HG03460 (cell line): ENCODE results near the gene LHX3.

Source experiments
- ATAC-seq: cut with Tn5 transposase; IDR thresholded peaks from one replicate; pipeline ENCODE4 v1.9.1; 2021; ENCODE audit not compliant: unreplicated experiment

Gene LHX3

GRCh38 chr9:136228107-136228875 is 23.4 kb upstream of the LHX3 start:
- no peak for ATAC-seq

- no peak for ATAC-seq
Measured at GRCh38 chr9:136226680-136227407, 21.9 kb upstream of the LHX3 start.

- ATAC-seq: peak; percentile 50
Measured at GRCh38 chr9:136225748-136226679, 21.1 kb upstream of the LHX3 start.

GRCh38 chr9:136225366-136225747 is 20.4 kb upstream of the LHX3 start:
- peak; percentile 56 for ATAC-seq

DNA sequence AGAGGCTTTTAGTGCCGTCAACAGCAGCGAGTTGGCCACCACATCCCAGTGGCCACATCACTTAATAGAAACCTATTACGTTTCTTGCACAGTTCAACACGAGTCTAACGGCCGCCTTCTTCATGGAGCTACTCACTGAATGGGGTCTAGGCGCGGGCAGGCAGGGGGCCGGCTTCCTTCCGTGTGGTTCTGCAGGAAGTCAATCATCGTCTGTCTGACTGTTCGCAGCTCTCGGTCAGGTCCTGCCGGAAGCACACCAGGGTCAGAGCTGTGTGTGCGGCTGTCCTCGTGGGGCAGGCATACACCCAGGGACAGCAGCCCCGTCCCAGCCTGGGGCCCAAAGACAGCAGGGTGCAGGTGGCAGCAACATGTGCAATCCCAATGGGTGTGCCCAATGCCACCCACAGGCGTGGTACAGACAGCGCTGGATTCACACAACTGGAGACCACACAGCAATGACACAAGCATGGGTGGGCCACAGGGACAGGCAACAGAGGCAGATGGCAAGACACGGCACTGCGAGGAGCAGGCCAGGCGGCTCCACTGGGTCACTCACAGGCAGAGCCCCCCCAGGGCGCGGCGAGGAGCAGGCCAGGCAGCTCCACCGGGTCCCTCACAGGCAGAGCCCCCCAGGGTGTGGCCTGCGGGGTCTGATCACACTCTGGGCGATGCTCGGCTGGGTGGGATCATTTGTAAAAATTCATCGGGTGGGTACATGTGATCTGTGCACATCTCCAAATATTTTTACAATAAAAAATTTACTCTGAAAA is 19.1 kb upstream of the LHX3 start:
- ATAC-seq: no peak

DNA sequence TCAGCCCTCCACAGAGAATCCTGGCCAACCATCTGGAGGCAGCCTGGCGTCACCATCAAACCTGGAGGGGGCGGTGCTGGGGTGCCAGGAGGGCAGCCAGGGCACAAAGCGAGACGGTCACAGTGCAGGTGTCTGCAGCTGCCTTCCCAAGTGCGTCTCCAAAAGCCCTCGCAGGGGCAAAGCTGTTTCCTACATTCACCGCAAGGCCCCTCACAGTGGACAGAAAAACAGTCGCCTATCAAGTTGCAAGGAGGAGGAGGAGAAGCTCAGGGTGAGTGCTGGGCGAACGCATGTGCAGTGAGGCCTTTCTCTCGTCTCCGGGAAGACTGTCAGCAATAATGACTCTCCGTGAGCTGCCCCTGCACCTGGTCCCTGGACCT is 18.0 kb upstream of the LHX3 start:
- no peak for ATAC-seq

DNA sequence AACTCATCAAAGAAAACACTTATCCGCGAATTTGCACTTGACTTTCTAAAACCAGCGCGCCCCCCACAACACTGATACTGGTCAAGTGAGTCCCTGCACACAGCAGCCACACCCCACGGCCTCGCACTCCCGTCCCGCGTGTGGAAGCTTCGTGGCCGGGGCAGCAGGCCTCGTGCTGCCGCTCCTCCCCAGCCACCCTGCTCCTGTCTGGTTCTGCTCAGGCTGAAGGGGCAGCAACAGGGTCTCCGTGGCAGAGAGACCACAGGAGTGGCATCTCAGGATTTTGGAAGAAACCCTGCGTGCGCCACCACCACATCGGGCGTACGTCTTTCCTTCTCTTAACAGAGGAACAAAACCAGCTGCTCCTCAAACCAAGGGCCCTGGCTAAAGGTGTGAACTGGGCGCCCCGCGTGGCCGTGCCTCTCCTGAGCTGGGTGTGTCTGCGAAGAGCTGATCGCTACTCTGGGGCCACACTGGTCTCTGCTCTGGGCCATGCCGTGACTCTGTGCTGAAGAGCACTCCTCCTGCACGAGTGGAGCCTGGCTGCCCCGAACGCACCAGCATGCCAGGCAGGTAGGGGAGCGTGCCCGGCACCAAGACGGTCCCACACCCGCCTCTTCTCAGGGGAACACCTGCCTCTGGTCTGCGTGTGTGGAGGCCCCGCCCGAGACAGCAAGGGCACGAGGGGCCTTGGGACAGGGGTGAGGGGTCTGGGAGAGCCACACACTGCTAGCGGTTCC is 17.4 kb upstream of the LHX3 start:
- no peak for ATAC-seq

DNA sequence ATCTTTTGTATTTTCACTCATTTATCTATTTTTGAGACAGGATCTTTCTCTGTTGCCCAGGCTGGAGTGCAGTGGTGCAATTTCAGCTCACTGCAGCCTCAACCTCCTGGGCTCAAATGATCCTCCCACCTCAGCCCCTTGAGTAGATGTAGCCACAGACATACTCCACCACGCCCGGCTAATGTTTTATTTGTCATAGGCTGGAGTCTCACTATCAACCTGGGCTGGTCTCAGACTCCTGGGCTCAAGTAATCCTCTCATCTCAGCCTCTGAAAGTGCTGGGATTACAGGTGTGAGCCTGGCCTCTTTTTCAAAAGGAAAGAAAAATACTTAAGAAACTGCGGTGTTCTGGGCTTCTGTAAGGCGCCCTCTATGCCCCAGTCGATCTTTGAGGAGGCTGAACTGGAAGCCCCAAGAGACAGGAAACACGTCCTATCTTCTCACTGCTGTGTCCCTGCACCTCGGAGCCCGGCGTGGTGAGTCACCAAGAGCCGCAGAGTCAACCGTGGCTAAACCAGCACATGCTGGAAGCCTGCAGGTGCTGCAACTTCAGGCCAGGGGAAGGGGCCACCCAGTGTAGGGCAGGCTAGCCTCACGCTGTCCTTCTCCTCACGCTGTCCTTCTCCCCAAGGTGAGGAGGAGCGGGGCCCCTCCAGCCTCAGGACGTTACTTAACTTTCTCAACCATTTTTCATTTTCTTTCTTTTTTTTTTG is 15.2 kb upstream of the LHX3 start:
- ATAC-seq: no peak

DNA sequence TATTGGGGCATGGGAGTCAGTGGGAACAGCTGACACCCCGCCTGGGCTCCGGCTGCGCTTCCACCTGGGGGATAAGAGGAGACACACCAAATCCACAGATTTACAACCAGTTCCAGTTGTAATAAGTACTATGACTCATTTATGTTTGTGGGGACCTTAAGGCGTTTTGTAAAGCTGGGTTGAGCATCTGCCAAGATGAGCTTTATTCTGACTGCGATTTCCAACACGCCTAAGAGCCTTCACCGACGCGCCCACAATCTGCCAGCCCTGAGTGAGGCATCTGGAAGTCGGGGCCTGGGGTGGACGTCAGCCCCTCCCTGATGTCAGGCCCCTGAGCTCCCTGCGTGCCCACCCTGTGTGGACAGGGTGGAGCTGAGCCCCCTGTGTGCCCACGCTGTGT is 14.3 kb upstream of the LHX3 start:
- ATAC-seq: no peak

- no peak for ATAC-seq
Measured at GRCh38 chr9:136218673-136219072, 13.7 kb upstream of the LHX3 start.

DNA sequence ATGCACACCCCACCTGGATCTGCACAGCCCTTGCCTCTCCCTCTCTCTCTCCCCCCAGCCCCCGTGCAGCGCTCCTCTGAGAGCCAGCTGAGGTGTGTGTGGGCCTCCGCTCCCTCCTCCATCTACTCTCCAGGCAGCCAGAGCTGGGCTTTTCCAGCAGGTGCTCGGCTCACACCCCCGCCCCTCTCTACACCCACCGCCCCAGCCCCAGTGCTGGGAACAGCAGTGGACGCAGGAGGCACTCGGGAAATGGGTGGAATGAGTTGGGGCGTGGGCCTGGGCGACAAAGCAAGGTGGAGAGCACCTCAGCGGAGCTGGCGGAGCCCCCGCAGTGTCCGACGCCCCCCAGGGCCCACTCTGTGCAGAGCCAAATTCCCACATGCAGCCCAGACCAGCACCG is 13.3 kb upstream of the LHX3 start:
- ATAC-seq: no peak

DNA sequence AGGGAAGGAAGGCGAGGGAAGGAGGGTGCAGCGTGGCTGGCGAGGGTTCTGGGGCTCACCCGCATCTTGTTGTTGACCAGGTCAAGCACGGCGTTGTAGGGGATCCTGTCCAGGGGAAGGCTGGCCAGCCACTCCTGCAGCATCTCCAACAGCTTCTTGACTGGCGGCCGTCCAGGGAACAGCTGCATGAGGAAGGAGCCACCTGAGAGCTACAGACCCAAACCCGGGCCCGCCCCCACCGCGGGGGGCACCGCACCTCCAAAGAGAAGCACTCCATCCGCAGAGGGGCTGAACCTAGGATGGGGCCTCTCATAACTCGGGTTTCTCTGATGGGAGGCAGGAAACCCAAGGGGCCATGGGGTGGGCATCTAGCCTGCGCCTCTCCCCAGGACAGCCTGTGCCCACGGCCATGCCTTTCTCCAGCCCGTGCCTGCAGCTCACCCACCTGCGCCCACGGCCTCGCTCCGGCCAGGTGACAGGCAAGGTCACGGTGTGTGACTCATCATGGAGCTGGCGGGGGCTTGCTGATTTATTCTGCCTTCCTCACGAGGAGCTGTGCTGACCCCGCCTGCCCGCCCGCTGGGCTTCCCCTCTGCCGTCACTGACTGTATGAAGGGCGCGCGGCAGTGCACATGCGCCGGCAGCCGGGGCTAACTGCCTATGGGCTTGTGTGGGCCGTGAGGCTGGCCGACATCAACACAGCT is 11.8 kb upstream of the LHX3 start:
- no peak for ATAC-seq

- ATAC-seq: no peak
Measured at GRCh38 chr9:136213733-136214132, 8.8 kb upstream of the LHX3 start.

GRCh38 chr9:136212345-136212950 is 7.5 kb upstream of the LHX3 start:
- ATAC-seq: no peak

- ATAC-seq: no peak
Measured at GRCh38 chr9:136211441-136212344, 6.8 kb upstream of the LHX3 start.

GRCh38 chr9:136211006-136211405 is 6.1 kb upstream of the LHX3 start:
- no peak for ATAC-seq

DNA sequence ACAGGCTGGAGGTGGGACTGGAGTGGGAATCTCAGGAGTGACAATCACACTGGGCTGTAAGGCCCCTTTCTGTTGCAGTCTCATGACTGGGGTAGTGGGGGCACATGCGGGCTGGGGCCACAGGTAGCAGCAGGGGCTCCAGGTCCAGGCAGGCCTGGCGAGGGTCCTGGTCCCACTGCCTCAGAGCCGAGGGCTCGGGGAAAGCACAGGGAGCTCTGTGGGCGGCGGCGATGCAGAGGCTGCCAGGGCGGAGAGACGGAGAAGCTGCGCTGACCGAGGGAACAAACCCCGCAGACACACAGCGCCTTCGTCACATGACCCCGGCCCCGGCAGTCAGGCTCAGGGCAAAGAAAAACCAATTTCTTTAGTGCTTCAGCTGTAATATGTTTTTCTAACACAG is 5.3 kb upstream of the LHX3 start:
- no peak for ATAC-seq
